Measurements from ENCODE around the gene ZNF723.

DNA sequence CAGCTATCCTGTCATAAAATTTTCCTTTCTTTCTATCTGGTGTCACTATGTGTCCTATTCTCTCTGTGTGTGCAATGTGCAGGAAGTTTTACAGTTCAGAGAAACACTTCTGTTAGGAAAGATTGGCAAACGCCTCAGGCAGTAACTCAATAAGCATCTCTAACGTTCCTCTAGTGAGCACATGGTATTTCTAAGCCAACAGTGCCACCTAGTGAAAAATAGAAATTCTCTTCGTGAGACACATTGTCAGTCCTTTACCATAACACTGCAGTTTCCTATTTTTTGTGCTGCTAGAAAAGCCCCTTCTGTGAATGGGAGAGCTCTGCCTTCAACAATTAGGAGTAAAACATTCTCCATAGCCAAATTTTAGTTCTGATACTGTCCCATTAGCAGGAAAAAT, 50.7 kb downstream of the ZNF723 start:
- TF ChIP-seq CTCF (IDR thresholded peaks at IDR 0.05) (peak; percentile 55), ZFX (IDR thresholded peaks at IDR 0.05; ENCODE audit: borderline replicate concordance) (no peak)
